Measurements from ENCODE around the gene MALT1.
"Not testable (repeated sequence)": the region's sequence is repeated elsewhere in the genome, so short reads cannot be mapped to it uniquely, and the experiment has no call there.

Gene MALT1

DNA sequence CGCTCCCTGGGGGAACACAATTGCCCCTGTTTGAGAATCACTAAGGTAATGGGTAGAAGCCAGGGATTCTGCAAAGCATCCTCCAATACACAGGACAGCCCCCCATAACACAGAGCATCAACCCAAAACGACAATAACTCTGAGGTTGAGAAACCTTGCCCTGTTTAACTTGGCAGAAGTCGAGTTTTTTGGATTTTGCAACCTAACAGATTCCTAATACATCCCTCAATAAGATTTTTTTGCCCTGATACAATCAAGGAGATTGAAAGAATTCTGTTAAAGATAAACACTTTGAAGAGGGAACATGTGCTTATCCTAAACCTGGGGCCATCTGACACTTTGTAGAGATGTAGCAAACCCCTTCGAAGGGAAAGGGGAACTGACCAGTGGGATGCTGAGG lies 100.9 kb downstream of the MALT1 start:
- DNase-seq (ENCODE audit: low read depth, low spot score), result no peak

GRCh38 chr18:58776084-58776483 lies 104.8 kb downstream of the MALT1 start:
- no peak for DNase-seq (ENCODE audit: low read depth, low spot score)

- not testable (repeated sequence) for DNase-seq (ENCODE audit: low read depth, low spot score)
These were observed 105.3 kb downstream of the MALT1 start for GRCh38 chr18:58776541-58776940.

DNA sequence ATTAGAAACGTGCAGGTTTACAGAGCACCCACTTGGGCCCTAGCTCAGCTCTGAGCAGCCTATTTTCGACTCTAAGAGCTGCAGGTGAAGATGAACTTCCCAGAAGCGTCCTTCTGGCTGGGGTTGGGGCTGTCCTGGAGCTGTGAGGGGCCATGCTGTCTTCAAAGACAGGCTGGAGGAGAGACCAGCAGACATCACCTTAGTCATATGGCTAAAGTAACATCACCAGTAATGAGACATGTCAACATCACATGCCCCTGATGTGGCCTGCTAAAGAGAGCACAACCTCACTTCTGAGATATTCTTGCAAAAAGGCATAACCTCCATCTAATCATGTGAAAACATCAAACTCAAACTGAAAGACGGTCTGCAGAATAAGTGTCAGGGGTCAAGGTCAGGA lies 106.2 kb downstream of the MALT1 start:
- DNase-seq (ENCODE audit: low read depth, low spot score), result no peak

DNA sequence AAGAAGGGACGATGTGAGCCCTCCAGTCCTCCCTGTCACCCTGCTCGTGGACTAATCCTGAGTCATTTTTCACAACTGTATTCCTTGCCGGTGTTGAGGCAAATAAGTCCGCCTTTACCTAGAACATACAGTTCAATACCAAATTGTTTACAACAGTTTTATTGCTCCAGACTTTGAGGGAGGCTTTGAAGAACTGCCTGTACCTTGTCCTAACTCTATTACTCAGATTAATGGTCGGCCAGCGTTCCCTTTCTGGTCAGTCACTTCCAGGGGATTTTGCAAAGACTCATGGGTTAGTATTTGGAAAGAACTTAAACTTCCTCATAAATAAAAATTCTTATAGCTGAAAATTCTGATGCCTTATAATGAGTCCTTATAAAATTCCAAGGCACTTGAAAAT lies 108.3 kb downstream of the MALT1 start:
- DNase-seq (ENCODE audit: low read depth, low spot score), result no peak

GRCh38 chr18:58780045-58780444 lies 108.8 kb downstream of the MALT1 start:
- no peak for DNase-seq (ENCODE audit: low read depth, low spot score)

GRCh38 chr18:58781627-58782194 lies 110.4 kb downstream of the MALT1 start:
- DNase-seq (ENCODE audit: low read depth, low spot score), result peak; percentile 40

DNA sequence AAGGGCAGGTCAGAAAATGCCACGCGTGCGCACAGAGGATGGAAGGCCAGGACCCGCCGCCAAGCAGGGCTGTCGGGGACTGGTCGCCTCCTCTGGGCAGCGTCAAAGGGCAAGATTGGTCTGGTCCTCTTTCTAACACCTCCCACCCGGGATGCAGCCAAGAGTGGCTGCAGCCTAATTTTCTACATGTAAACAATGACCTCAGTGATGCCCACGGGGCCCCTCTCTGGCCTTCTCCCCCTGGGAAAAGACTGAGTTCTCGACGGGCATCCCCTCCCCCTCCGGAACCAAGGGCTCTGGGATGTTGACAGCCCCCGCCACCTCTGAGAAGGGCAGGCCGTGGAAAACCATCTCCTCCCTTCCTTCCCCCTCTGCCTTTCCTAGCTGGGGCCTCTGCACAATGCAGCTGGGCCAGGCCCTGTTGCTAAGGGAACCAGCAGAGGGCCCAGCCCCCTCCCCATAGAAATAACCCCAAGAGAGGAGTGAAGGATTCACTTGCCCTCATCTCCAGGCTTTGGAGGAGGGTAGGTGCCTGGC lies 113.4 kb downstream of the MALT1 start:
- no peak for DNase-seq (ENCODE audit: low read depth, low spot score)

GRCh38 chr18:58785171-58785805 lies 114.0 kb downstream of the MALT1 start:
- no peak for DNase-seq (ENCODE audit: low read depth, low spot score)

DNA sequence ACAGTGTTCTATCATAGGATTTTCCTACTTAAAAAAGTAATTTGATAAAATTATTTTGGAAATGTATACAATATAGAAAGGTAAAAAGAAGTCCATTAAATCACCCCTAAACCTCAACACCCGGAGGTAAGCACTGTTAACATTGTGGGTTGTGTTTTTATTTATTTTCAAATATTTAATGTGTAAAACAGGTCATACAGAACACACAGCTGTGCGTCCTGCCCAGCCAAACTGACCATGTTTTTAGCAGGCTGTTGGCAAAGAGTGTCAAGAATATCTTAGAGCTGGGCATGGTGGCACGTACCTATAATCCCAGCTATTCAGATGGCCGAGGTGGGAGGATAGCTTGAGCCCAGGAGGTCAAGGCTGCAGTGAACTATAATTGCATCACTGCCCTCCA lies 114.6 kb downstream of the MALT1 start:
- no peak for DNase-seq (ENCODE audit: low read depth, low spot score)

DNA sequence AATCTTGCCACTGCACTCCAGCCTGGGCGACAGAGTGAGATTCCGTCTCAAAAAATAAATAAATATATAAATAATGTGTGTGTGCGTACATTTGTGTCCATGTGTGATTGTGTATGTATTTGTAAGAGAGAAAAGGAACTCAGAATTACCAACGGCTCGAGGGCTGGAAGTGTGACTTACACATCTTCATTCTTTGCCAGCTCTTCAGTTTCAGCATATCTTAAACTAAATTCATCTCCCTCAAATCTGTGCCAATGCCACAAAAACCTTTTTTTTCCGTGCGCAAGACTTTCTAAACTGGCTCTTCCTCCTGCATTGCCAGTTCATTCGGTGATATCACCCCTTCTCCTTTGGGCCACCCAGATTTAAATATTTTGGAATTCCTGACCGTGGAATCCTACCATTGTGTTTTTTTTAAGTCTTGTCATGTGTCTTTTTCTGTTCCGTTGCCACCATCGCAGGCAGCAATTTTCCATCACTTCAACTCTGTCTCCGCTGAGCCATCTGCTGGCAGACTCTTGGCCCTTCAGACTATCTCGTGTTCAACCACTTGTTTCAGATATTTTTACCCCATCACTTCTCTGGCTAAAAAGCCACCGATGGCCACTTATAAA lies 116.4 kb downstream of the MALT1 start:
- no peak for DNase-seq (ENCODE audit: low read depth, low spot score)

- no peak for DNase-seq (ENCODE audit: low read depth, low spot score)
These were observed 117.2 kb downstream of the MALT1 start for GRCh38 chr18:58788470-58788869.

DNA sequence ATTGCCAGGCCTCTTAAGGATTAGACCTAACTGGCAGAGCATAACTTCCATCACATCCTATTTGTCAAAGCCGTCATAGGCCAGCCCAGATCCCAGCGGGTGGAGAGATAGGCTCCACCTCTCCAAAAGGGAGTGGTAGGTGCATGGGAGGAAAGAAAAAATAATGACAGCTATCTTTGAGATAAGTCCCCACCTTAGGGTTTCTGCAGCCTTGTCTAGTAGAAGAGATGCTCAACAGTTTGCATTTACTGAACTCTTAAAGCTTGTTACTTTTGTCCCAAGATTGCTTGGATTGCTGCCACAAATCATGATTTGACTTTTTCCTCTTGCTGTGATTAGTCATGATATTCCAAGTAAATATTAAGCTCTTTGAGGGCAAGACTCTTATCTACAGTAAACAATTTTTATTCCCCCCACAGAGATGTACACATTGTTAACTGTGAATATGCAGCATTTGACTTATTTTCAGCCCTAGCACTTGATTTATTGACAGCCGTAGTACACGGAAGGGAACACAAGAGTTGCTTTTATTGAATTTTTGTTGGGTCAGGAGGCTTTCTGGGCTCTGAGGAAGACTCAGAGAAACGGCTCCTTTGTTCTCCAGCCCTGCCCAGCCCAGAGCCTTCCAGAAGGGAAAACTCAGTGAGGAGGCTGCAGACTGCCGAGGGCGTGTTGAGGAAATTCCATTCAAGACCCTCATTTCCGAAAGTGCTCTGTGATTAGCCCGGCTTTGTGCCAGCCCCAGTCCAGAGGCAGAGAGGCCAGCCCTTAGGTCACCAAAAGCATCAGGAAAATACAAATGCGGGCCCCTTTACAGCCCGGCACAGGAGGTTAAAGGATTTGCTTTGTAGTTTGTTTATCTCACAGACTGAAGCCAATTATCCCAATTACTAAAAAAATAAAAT lies 118.0 kb downstream of the MALT1 start:
- DNase-seq (ENCODE audit: low read depth, low spot score), result no peak

- DNase-seq (ENCODE audit: low read depth, low spot score), result no peak
These were observed 118.6 kb downstream of the MALT1 start for GRCh38 chr18:58789876-58790240.

DNA sequence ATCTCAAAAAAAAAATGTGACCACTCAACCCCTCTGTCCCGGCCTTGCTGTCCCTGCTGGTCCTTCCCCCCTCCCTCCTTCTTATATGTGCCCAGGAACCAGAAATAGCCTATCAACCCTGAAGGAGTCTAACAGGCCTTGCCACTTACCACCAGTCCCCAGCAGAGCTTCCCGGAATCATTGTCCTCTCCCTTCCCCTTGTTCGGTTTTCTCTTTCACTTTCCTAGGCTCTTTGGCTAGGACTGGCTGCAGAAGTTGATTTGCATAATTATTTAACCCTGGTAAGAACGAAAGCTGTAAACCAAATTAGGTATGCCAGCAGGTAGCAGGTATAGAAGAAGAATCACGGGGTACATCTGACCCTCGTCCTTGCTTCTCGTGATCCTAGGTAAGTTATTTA lies 120.8 kb downstream of the MALT1 start:
- DNase-seq (ENCODE audit: low read depth, low spot score), result no peak

DNA sequence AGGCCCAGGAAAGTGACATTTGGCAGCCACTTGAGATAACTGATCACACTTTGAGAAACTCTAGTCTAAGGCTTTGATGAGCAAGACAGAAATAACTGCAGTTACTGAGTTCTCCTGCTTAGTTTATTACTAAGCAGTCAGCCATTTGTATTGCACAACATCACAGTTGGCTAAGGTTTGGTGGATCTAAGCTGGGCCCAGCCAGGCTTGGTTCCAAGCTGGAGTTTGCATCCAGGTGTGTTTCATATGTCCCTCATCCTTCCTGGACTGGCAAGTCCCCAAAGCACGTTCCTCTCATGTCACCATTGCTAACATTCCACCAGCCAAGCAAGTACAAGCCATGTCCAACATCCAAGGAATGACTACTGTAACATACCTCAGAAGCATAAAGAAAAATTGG lies 122.1 kb downstream of the MALT1 start:
- DNase-seq (ENCODE audit: low read depth, low spot score), result no peak

- no peak for DNase-seq (ENCODE audit: low read depth, low spot score)
These were observed 125.0 kb downstream of the MALT1 start for GRCh38 chr18:58796220-58796619.

DNA sequence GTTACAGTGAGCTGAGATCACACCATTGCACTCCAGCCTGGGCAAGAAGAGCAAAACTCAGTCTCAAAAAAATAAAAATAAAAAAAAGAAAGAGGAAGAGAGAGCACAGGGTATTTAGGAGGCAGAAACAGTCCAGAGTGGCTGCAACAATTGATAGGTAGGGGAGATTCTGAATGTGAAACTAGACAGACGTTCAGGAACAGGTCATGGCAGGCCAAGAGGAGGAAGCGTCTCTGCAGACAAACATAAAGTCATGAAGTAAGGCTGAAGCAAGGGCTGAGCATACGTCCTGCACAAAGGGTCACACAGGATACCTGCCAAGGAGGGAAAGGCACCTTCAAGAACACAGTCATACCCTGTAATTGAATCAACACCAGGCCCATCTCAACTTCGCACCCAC lies 129.3 kb downstream of the MALT1 start:
- no peak for DNase-seq (ENCODE audit: low read depth, low spot score)

DNA sequence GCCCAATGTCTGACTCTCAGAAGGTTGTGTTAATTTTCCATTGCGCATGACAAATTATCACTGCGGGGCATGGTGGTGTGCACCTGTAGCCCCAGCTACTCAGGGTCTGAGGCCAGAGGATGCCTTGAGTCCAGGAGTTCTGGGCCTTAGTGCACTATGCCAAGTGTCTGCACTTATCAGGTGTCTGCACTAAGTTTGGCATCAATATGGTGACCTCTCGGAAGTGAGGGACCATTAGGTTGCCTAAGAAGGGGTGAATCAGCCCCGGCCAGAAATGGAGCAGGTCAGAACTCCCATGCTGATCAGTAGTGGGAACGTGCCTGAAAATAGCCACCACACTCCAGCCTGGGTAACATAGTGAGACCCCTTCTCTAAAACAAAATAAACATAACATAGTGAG lies 131.7 kb downstream of the MALT1 start:
- DNase-seq (ENCODE audit: low read depth, low spot score), result no peak

DNA sequence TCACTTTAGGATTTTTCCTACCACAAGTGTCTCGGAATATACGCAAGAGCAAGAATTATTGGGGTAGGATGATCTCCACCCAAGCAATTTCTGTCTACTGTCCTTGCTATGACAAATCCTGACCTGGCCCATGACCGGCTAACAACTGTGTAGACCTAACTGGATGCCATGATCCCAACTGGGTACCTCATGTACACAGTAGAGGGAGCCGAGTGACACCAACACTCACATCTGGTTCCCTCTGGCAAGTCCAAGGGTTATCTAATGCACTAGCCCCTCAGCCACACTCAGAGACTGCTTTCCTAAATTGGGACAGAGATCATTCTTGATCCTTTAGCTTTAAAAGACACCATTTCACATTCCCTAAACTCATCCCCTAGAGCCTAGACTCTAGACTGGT lies 132.7 kb downstream of the MALT1 start:
- no peak for DNase-seq (ENCODE audit: low read depth, low spot score)

All from activated CD4-positive, CD25-positive, alpha-beta regulatory T cell treated with anti-CD3 and anti-CD28 coated beads, Interleukin-2, amount 50 U/mL, for 16 hours (primary cell).